KG1 (cell line): Measurements from ENCODE around the gene MLN.

Experiments used
- DNase-seq: peaks from one replicate; lab custom pipeline; 2025; lab: John Stamatoyannopoulos, UW

MLN gene

DNA sequence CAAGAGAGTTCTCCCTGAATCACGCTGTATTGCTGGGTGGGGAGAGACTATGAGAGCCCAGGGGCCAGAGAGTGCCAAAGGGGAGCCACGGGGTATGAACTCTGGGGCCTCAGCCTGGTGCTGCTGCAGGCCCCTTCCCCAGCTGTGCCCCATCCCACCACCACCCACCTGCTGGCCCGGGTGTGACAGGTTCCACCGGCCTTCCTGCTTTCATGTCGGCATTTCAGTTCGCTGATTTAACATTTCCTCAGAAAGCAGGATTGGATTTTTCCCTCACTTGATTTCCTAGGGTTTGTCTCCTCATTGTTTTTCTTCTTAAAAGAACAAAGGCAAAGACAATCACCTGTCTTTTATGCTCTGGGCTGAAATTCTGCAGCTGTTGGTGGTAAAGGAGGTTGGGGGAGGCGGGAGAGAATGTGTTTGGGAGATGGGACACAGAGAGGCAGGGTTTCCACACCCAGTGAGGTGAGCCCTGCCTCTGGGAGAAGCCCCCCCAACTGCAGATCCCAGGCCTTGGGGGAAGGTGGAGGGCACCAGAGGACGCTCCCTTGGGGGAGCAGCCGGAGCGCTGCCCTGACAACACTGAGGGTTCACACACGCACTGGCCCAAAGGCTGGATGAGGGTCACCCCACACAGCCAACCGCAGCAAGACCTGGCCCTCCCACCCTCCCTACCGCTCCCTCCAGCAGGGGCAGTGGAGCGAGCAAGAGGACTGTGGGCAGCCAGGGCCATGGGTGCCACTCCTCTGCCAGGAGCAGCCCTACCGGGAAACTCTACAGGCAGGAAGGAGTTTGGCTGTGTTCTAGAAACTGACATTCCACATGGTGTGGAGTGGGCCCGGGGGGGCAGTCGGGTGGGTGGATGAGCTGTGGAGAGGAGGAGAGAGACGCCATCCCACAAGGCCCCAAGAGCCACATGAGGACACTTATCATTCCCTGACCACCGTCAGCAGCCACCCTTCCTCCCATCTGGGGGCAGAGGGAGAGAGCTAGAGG, 10.5 kb upstream of the MLN start:
- no peak for DNase-seq

DNA sequence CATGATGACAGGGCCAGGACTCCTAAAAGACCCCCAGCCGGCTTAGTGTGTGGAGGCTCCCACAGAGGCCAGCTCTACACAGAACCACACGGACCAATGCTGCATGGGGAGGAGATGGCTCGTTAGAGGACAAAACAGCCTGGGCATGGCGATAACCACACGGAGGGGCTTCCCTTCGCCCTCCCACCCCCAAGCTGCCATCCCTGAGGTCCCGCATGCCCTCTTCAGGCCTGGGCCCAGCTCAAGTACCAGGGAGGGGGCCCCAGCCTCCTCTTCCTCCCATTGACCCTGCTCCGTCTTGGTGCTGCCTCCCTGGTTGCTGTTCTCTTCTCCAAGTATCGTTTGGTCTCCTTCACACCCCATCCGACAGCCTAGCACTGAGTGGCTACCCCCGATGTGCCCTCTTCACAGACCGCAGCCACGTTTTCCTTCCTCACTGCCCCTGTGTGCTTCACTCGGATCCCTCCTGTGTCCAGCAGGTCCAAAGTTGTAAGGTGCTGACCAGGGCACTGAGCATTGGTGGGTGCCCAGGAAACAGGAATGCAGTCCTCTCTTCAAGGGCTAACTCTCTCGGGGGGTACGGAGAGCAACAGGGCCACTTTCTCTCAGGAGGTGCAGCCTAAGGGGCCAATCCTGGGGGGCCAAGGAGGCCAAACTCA, 9.6 kb upstream of the MLN start:
- no peak for DNase-seq

- no peak for DNase-seq
Observed at GRCh38 chr6:33812669-33813068, 8.9 kb upstream of the MLN start.

- DNase-seq = no peak
Observed at GRCh38 chr6:33809594-33809993, 5.8 kb upstream of the MLN start.

DNA sequence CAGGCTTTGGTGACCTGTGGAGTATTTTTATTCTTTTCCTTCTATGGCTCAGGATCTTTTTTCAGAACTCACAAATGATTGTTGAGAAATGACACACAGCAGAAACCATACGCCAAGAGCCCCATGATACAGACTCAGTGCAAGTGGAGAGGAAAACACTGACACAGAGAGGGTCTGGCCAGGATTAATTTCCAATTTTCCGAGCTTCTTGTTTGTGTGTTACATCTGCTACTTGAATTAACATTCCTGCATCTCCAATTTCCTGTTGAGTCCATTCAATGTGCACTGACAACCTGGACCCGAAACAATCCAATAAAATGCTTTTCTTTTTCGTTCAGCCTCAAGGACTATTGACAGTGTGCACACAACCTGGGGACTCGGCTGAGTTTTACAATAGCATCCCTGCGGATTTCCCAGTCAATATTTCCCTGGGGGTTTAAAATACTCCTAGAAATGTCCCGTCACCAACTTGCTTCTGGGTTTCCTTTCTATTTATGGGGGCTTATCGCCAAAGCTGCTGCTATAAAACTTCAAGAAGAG, 4.9 kb upstream of the MLN start:
- no peak for DNase-seq

DNA sequence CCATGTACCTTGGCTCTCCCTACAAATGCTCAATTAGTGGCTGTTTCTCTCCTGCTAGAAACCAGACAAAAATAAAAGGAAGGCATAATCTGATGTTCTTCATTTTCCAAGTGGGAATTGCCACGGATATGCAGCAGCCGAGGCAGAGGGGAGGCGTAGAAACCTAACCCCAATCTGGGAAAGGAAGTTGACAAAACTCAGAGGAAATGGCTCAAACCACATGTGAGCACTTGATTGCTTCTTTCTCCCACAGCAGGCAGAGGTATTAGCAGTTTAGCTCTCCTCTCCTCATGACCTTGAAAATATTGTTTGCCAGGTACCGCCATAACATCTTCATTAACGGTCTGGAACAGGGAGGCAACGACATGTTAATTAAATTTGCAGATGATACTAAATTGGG, 3.8 kb upstream of the MLN start:
- no peak for DNase-seq

DNA sequence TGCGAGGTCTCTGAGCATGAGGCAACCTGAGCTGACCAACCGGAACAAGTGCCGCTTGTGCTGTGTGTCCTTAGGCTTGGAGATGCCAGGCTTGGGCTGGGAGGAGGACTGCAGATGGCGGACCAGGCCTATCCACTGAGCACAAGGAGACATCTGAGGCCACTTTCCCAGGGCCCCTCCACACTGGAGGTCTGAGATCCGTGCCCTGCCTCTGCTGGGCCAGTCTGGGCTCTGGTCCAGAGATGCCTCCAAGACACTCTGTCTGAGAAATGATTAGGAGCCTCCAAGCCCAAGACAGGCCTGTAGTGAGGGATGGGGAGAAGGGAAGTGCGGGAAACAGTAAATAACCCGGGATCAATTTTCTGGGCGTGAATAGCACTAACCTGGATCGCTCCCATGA, 3.0 kb upstream of the MLN start:
- no peak for DNase-seq

DNA sequence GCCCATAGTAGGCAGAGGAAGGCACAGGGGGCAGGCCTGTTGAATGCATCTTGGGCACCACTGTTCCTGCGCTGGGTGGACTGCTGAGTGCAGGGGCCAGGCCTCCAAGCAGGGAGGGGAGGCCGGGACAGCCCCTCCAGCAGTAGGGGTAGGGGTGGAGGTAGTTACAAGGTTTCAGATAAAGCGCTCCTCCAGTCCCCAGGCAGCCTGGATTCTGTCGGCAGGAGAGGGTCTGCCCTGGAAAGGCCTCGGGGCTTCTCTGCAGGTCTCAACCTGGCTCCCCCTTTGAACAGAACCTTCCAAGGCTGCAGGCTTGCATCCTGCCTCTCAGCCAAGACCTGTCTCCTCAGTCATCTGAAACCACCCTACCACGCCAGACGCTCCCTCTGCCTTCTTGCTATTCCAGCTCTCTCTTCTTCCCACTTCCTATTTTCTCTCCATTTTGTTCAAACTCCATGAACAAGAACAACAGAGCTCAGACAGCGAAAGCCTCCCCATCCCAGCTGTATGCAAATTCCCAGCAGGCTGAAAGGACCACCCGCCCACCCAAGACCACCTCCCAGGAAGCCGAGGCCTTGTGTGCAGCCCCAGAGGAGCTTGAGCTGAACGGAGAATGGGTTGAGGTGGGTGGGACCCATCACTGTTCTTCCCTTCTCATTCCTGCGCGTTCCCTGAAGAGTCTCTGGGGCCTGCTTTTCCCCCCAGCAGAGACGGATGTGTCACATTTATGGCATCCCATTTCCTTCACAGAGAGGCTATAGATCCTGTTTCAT, 1.4 kb downstream of the MLN start:
- DNase-seq = no peak

DNA sequence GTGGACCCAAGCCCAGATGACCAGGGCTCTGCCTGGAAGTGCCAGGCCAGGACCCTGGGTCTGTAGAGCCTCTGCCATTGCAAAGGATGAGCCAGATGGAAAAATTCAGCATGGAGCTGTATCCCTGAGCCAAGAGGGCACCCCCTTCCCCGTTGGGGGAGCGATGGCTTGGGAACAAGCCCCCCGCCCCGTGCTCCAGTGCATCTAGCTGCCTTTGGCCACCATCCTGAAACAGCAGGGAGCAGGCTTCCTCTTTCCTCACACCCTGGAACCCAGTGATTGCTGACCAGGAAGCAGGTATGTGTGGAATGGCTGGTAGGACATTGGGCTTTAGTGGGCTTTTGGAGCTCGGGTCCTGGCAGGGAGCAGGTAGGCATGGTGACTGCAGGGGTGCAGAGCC, 2.2 kb downstream of the MLN start:
- no peak for DNase-seq

GRCh38 chr6:33800248-33800969, 3.4 kb downstream of the MLN start:
- DNase-seq = no peak

GRCh38 chr6:33799454-33800113, 4.2 kb downstream of the MLN start:
- no peak for DNase-seq

DNA sequence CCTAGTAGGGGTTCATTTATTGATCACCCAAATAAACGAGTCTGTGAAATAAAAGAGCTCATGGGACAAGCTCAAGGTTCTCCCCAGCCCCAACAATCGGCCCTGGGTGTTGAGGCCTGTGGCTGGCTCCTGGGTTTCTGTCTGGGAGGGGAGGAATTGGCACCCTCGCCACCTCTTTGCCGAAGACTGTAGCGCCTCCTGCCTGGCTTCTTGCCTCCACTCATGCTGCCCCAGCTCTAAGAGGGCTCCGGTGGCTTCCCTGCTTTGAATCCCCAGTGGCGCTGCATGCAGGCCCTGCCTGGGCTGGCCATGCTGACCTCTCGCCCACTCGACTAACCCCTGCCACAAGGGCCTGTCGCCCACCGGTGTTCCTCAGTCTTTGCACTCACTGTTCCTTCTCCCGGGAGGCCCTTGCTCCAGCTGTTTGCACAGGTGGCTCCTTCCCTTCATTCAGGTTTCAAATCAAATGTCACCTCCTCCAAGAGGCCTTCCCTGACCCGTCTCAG, 5.4 kb downstream of the MLN start:
- DNase-seq = no peak

- no peak for DNase-seq
Observed at GRCh38 chr6:33797626-33798342, 6.0 kb downstream of the MLN start.

DNA sequence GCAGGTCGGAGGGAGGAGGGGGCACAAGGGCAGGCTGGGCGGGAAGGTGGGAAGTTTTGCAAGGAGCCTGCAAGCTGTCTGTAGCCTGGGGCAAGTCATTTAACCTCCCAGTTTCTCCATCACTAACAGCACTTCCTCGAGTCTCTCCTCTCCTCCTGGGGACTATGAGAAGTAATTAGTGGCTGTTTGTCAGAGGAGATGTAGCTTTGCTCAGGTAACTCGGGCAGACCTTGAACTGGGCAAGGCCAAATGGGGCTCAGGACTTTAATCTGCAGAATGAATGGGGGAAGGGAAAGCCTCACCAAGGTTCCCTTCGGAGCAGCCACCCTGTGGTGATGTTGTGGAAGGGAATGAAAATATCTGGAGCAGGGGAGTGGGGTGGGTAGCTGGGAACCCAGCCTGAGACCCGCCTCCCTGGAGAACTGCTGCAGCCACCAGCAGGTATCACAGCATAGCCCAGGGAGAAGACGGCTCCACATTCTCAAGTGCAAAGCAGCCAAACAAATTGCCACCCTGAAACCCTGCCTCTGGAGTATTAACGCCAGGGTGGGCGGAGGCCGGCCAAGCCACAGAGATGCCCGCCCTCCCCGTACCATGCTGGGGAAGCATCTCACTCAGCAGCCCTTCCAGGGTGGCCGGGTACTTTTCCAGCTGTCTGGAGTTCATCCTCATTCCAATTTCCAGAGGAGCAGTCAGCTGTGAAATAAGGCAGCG, 8.7 kb downstream of the MLN start:
- no peak for DNase-seq

GRCh38 chr6:33792981-33793380, 10.8 kb downstream of the MLN start:
- DNase-seq = no peak

DNA sequence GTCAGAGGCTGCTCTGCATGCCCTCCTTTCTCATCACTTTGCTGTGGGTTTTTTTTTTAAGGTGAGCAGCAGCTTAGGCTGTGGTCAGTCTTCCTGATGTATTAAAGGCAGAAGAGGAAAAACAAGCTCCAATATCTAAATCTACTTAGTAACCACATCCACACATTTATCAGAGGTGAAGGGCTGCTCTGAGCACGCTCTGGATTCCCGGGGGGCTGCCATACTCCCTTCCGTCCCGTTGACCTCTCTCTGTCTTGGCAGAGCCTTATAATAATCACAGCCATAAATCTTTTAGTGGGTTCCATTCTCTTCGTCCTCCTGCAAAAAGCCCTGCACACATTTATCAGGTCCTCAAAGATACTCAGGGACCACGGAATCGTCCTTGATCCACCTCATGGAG, 12.2 kb downstream of the MLN start:
- no peak for DNase-seq

- no peak for DNase-seq
Observed at GRCh38 chr6:33790910-33791309, 12.9 kb downstream of the MLN start.

- DNase-seq = no peak
Observed at GRCh38 chr6:33790379-33790778, 13.4 kb downstream of the MLN start.

GRCh38 chr6:33789550-33789895, 14.3 kb downstream of the MLN start:
- DNase-seq = no peak
